Measurements from ENCODE around the gene PLA2G7. TPM values are rescaled to one million over a fixed set of nuclear protein-coding genes. Genes with fewer than 3 reads are reported as not detected.

Gene PLA2G7
- total and polyA plus RNA-seq, 2 of the 4 experiments (the other 2 are of a cell fraction) = not detected

DNA sequence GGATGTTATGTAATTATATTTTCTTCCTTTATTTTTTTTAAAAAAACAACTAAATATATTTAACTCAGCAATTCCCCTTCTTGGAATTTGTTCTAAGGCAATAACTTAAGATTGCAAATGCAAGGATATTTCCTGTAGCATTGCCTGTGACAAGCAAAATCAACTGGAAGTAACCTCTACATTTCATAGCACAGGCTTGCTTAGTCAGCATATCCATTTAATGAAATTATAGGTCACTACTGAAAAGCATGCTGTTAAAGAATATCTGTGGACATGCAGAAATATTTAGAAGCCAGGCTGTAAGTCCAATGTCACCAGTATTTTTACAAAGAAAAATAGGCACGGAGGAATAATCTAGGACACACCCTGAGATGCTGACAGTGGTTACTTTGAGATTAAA is 49.4 kb upstream of the PLA2G7 start:
- Histone ChIP-seq H3K4me2 (ENCODE audit: low read depth, low read length) (no peak overlapping the region), H3K9me3 (ENCODE audit: control insufficient read depth, insufficient read depth, low read length) (no peaks in the 10 kb centered on the region), H4K8ac (ENCODE audit: low read depth in 2 of 2, low read length in 2 of 2) (no peak overlapping the region), H3K14ac (replicated peaks; ENCODE audit: low read depth, low read length) (no peak overlapping the region), H3K9ac (ENCODE audit: low read depth, low read length) (no peak overlapping the region), H2AK5ac (ENCODE audit: low read depth, low read length) (no peak overlapping the region), H4K91ac (ENCODE audit: insufficient read depth, low read depth, low read length) (no peak overlapping the region), H2AK9ac (replicated peaks; ENCODE audit: low read depth, low read length, poor library complexity) (no peak overlapping the region), H2AFZ (replicated peaks; ENCODE audit: low read length, poor library complexity) (no peak overlapping the region), H3K56ac (ENCODE audit: extremely low read depth, insufficient read depth, low read length) (no peak overlapping the region), H3K4ac (ENCODE audit: low read depth, low read length) (no peak overlapping the region), H2BK5ac (ENCODE audit: low read depth, low read length, poor library complexity, severe bottlenecking) (no peak overlapping the region), H4K5ac (ENCODE audit: low read depth, low read length) (no peak overlapping the region), H2BK15ac (ENCODE audit: low read depth, low read length) (no peak overlapping the region), H3K4me3 (ENCODE audit: insufficient read depth, low read depth, low read length) (no peak overlapping the region), H3K23ac (ENCODE audit: low read depth, low read length) (no peak overlapping the region), H3K9me1 (ENCODE audit: insufficient read depth, low read length) (no peaks in the 10 kb centered on the region), H3K79me1 (ENCODE audit: low read depth in 1 of 2, low read length in 2 of 2) (no peaks in the 10 kb centered on the region), H3K27me3 (ENCODE audit: control insufficient read depth, insufficient read depth, low read length) (no peaks in the 10 kb centered on the region), H2BK120ac (ENCODE audit: low read depth, low read length) (no peak overlapping the region), H3K27ac (ENCODE audit: insufficient read depth, low read length) (no peak overlapping the region), H2BK20ac (ENCODE audit: low read depth, low read length) (no peak overlapping the region), H4K20me1 (ENCODE audit: insufficient read depth, low read length) (no peaks in the 10 kb centered on the region), H3K36me3 (ENCODE audit: control insufficient read depth, insufficient read depth, low read length) (no peaks in the 10 kb centered on the region), H3K18ac (ENCODE audit: low read depth, low read length) (no peak overlapping the region), H3K4me1 (ENCODE audit: control insufficient read depth, insufficient read depth, low read length) (no peaks in the 10 kb centered on the region)
- dilution Hi-C loops (cut with HindIII; ENCODE audit: low sequenced_read_pairs, unreplicated experiment) = no loop called here
- WGBS, 2 experiments (ENCODE audit: extremely low coverage in 2 of 2, insufficient read length in 1 of 2) = no CpG with 5 or more reads among the region's 1 CpG
- DNase-seq (no peak), ATAC-seq (ENCODE audit: low read depth) (no peak)
- ChIA-PET CTCF (no interaction called here), POLR2A (ENCODE audit: unreplicated experiment) (no interaction called here)
- in situ Hi-C loops (cut with MboI; ENCODE audit: low sequenced_read_pairs) = loop anchor here (25.0 kb wide), 1 partner anchor 372 kb away; no protein-coding TSS in a partner anchor
- BruUV-seq (replicated peaks) = no TSS peak
- no peak for TF ChIP-seq CHD1 (IDR thresholded peaks at IDR 0.05; ENCODE audit: low read depth, low read length)
- TF ChIP-seq MAFK (IDR thresholded peaks at IDR 0.05; ENCODE audit: low read depth, low read length) = peak; percentile 75
- no peak for TF ChIP-seq RAD21 (IDR thresholded peaks at IDR 0.05; ENCODE audit: low read length)
- no peak for TF ChIP-seq CEBPB (IDR thresholded peaks at IDR 0.05; ENCODE audit: low read depth, low read length)
- no peak for TF ChIP-seq USF2 (IDR thresholded peaks at IDR 0.05; ENCODE audit: low read depth, low read length)
- TF ChIP-seq RFX5 (IDR thresholded peaks at IDR 0.05; ENCODE audit: low read depth, low read length) = no peak
- intact Hi-C loops (cut with micrococcal nuclease) = loop anchor here (10.0 kb wide), 1 partner anchor 560 kb away; no protein-coding TSS in a partner anchor

All from IMR-90 (cell line).